GM18508 (cell line): ENCODE data around the gene EYA2.
"Not testable (repeated sequence)": the region's sequence is repeated elsewhere in the genome, so short reads cannot be mapped to it uniquely, and the experiment has no call there.

ENCODE experiments used
- ATAC-seq: cut with Tn5 transposase; IDR thresholded peaks from one replicate; pipeline ENCODE4 v1.9.1; 2021; ENCODE audit warnings: moderate number of reproducible peaks; ENCODE audit not compliant: insufficient read depth, unreplicated experiment

Gene EYA2

DNA sequence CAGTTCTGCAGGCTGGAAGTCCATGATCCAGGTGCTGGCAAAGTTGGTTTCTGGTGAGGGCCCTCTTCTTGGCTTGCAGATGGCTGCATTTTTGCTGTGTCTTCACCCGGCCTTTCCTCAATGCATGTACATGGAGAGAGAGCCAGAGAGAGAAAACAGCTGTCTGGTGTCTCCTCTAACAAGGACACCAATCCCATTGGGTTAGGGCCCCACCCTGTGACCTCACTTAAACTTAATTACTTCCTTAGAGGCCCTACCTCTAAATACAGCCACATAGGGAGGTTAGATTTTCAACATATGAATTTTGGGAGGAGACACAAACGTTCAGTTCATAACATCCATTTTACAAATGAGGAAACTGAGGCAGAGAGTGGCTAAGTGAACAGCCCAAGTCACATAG lies 259.4 kb downstream of the EYA2 start:
- ATAC-seq: no peak

DNA sequence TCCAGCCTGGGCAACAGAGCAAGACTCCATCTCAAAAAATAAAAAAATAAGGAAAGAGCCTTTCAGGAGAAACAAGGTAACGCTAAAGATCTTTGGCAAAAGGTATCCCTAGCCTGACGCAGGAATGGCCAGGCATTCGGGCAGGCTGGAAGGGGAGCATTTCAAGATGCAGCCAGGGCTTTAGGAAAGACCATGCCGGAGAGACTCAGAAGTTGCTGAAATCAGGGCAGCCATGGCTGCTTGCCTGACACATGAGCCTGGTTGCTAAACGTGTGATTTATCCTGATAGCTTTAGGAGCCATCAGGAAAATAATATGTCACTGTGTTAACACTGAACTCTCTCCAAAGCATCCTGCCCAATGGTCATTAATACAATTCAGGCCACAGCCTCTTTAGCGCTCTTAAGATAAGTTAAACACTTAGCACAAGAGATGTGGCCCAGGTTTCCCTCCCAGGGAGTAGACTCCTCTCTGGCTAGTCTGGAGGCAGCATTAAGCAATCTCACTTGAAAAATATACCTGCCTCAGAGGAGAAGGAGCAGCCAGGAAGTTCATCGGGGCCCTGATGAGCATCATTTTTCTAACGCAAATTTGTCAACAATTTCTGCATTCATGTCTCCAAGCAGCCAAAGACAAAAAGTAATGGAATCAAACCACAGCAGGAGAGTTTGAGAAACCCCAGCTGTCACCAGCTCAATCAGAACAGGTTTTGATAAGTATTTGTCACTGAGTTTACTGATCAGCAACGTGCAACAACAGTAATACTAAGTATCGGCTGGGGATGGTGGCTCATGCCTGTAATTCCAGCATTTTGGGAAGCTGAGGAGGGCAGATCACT lies 261.9 kb downstream of the EYA2 start:
- ATAC-seq: no peak

DNA sequence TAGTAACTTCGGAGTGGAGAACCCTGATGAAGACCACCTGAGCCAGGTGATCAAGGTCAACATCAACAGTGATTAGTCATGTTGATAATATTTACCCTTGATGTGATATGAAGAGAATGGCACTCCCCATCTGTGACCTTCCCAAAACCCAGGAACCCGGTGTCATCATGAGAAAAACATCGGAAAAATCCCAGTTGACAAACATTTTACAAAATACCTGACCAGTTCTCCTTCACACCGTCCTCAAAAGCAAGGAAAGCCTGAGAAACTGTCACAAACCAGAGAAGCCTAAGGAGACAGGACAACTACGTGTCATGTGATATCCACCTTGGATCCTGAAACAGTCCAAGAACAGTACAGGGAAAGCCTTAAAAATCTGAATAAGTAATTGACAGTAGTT lies 264.5 kb downstream of the EYA2 start:
- ATAC-seq: no peak

DNA sequence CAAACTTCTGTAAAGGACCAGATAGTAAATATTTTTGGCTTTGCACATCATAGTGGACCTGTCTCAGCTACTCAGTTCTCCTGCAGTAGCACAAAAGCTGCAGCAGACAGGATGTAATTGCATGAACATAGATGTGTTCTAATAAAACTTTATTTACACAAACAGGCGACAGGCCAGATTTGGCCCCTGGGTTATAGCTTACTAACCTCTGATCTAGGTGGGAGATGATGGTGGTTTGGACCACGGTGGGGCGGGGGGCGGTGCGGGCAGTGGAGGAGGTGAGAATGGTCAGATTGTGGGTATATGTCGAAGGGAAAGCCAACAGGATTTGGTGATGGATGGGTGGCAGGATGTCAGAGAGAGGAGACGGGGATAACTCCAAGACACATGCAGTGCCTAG lies 265.6 kb downstream of the EYA2 start:
- ATAC-seq: no peak

DNA sequence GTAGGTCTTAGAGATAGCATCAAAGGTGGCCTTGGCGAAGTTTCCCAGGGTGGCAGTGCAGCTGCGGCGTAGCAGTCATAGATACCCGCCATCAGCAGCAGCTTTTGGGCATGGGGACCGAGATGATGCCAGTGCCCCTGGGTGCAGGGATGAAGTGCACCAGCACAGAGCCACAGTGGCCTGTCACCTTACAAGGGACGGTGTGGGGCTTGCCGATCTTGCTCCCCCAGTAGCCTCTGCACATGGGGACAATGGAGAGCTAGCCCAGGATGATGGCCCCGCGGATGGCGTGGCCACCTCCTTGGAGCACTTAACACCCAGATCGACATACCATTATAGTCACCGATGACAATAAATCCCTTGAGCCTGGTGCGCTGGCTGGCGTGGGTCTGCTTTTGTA lies 266.3 kb downstream of the EYA2 start:
- ATAC-seq: no peak

DNA sequence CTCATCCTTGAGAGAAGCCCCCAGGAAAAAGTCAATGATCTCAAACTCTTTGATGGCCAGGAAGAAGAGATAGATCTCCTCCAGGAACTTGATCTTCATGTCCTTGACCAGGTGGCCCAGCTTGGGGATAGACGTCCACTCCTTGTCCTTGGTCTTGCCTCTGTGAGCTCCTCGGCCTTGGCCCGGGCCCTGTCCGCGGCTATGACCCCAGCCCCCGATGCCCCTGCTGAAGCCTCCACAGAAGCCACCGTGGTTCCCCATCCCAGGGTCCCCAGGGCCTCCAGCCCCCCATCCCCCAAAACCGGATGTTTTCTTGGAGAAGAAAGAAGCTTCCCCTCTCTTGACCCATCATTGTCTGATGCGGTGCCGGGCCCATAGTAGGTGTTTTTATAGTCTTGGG lies 266.8 kb downstream of the EYA2 start:
- ATAC-seq: no peak

DNA sequence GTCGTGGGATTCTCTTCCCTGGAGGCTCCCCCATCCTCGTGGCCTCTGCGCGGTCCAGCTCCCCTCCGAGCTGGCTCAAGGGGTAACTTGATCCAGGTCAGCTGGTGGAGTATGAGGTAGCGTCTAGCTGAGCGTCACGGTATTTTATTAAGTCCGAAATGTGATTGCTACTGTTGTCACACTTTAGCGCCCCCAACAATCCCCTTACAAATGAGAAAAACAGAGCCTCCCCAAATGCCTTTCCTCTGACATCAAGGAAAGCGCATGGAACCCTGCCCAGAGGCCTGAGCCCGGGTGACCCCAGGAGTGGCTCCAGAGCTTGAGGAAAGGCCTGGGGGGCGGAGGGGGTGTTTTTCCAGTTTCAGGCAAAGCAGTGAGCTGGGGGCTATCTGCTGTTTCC lies 269.5 kb downstream of the EYA2 start:
- no peak for ATAC-seq

DNA sequence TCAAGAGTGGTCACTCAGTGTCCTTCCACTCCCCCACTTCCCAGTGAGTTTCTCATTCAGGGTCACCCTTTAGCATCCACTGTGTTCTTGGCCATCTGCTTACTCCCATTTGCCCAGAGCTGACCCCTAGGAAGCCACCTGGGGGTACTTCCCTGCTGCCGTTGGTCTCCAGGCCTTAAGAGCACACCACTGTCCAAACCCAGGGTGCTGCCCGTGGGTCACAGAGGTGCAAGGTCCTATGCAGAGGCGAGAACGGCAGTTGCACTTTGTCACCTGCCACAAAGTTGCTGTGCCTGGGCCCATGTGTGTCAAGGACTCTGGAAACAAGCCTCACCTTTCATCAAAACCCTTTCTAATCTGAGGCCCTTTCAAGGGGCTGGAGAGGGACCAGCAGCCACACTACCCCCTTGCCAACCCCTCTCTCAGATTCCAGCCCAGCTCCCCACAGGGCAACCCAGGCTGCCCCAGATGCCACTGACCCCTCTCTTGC lies 270.8 kb downstream of the EYA2 start:
- no peak for ATAC-seq

DNA sequence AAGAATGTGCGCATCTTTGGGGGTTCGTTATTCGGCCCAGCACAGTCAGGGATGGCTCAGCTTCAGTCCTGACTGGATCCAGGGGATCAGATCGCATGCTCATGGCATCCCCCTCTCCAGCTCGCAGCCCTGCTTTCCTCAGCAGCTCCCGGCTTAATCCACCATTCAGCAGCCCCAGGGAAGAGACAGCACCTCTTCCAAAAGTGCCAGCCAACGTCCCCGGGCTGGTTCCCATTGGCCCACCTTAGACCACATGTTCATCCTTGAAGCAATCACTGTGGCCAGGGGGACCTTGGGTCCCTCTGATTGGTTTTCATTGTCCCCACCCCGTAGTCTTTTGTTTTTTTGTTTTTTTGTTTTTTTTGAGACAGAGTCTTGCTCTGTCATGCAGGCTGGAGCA lies 273.2 kb downstream of the EYA2 start:
- ATAC-seq: no peak

DNA sequence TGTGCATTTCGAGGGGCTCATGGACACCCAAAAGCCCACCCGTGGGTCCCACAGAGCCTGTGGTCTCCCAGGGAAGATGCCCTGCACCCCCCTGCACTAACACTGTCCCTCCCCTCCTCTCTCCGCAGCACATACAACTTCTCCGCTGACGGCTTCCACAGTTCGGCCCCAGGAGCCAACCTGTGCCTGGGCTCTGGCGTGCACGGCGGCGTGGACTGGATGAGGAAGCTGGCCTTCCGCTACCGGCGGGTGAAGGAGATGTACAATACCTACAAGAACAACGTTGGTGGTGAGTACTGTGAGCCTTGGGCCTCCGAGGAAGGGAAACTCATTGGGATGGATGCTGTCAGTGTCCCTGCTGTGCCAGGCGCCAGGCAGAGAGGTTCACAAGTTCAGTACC lies 277.9 kb downstream of the EYA2 start:
- no peak for ATAC-seq

DNA sequence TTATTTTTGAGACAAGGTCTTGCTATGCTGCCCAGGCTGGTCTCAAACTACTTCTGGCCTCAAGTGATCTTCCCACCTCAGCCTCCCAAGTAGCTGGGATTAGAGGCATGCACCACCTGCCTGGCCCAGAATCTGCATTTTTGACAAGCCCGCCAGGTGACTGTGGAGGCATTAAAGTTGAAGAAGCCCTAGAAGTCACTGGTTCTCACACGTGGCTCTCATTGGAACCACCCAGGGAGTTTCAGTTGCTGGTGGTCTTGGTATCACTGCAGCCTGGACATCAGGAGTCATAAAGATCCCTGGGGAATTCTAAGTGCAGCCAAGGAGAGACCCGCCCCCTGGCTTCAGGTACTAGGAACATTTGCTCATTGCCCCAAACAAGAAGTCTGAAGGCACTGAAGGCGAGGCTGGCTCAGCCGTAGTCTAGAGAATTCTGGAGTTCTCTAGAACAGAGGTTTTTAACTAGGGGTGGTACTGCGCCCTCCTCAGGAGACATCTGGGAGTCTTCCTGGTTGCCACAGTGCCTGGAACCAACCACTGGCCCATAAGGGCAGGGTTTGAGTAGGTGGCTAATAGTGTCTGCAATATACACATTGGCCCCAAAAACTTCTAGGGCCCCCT lies 279.1 kb downstream of the EYA2 start:
- ATAC-seq: no peak

DNA sequence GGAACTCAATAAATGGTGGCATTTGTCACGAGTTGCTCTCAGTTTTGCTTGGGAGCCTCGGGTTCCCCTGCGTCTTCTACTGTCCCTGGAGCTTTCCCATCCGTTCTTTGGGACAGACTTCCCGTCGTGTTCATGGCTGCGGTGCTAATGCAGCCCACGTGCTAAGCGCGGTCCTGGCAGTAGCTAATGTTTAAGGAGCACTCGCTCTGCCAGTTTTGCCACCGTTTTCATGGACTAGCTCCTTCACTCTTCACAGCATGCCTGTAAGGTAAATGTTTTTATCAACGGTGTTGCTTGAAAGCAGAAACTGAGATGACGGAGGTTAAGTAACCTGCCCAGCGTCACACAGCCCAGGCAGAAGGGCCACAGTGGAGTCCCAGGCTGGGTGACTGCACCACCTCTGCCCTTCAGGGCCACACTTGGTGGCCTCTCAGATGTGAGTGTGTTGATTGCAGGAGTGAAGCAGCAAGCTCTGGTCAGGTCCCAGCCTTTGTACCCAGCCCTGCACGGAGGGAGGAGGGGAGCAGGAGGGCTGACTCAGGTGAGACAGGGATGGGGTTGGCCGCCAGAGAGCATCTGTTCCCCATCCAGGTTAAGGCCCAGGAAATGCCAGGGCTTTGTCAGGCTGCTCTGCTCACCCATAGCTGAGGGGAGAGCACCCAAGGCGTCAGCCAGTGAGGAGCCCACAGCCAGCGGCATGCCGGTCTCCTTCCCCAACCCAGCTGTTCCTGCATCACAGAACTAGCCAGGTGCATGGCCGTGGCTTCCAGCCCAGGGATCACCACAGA lies 280.0 kb downstream of the EYA2 start:
- ATAC-seq: no peak

DNA sequence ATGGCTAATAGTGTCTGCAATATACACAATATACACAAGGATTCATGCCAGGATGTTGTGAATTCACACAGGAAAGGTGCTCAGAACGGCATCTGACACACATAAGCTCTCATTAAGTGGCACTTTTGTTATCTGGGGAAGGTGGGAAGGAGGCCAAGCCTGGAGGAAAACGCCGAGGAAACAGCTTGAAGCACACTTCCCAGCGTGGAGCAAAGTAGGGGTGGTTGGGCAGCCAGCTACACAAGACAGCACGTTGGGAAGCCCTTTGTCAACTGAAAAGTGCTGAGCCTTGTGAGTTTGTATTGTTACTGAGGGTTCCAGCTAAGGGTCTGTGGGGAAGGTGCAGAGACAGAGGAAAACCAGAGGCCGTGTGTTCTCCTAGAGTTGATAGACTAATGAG lies 280.9 kb downstream of the EYA2 start:
- no peak for ATAC-seq

DNA sequence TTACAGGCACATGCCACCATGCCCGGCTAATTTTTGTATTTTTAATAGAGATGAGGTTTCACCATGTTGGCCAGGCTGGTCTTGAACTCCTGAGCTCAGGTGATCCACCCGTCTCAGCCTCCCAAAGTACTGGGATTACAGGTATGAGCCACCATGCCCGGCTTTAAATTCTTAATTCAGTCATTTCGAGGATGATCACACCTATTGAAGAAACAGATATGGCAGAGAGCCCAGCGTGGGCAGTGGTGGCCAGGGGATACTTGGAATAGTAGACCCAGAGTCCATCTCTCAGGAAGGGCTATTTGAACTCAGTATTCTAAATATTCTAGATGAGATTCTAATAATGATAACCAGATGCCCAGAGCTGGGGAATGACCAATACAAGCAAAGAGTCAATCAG lies 281.6 kb downstream of the EYA2 start:
- not testable (repeated sequence) for ATAC-seq

DNA sequence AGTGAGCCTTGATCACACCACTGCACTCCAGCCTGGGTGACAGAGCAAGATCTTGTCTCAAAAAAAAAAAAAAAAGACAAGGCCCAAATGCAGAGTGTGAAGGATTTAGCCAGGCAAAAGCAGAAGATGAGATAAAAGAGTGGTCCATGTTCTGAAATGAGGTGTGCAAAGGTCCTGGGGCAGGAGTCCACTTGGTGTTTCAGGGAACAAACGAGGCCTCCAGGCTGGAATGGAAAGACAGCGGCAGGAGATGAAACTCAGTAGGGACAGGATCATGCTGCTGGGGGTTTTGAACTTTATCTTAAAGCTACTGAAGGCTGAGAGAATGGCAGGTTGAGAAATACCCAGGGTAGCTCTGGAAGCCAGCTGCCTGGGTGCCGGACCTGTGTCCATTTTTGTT lies 283.6 kb downstream of the EYA2 start:
- no peak for ATAC-seq

DNA sequence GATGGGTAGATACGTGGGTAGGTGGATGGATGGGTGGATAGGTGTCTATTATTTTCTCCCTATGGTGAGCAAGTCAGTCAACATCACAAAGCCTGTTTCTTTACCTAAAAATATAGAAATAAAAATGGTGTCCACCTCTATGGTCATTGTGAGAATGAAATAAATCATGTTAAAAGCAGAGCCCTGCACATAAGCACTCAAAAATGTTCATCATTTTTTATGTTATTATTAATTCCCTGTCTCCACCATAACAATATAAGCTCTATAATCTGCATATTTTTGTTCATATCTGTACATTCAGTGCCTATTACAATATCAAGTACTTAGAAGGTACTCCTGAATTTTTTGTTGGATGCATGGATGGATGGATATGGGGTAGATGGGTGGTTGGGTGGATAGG lies 284.2 kb downstream of the EYA2 start:
- ATAC-seq: no peak

DNA sequence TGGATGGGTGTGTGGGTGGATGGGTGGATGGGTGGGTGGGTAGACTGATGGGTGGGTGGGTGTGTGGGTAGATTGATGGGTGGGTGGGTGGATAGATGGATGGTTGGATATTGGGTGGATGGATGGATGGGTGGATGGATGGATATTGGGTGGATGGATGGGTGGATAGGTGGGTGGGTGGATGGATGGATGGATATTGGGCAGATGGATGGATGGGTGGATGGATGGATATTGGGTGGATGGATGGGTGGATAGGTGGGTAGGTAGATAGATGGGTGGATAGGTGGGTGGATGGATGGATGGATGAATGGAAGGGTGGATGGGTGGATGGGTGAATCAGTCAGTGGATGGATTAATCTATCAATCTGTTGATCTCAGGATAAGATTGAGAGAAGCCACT lies 284.6 kb downstream of the EYA2 start:
- no peak for ATAC-seq

DNA sequence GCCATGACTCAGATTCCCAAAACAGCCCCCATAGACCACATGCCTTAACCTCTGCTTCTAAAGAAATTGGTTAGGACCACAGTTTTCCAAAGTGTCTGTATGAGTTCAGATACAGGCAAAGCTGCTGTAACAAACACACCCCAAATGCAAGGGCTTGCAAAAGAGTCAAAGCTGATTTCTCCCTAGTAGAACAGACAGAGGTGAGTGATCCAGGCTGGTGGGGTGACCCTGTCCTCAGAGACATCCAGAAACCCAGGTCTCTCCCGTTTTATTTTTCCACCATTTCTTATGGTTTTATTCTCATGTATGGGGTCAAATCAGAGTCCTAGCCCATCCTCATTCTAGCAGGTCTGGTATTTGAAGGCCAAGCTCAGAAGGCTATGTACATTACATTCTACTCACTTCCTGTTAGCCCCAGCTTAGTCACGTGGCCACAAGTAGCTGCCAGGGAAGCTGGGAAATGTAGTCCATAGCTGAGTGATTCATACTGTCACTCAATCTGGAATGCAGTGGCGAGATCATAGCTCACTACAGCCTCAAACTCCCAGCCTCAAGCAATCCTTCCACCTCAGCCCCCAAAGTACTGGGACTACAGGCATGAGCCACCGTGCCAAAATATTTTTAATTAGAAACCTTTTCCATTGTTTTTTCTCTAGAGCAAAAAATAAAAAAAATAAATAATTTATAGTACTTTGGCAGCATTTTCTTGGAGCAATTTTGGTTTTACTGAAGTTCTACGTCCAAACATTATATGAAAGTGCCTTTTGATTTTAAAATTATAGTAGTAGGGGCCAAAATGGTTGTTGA lies 286.6 kb downstream of the EYA2 start:
- no peak for ATAC-seq

DNA sequence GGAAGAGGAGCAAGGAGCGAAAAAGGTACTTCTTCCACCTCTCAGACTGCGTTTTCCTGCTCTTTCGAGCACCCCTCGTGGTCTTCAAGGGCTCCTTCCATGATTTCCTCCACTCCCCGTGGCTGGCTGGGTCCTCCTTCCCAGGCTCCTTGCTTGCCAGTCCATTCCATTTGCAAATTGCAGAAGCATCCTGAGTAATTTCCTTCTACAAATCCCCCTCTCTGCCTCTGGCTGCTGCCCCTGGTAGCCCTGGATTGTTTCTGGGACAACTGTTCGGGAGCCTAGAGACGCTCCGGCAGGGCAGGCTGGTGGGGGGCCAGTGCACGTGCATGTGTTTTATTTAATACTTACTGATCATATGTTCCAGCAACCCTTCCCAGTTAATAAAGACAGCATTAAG lies 288.7 kb downstream of the EYA2 start:
- ATAC-seq: no peak

DNA sequence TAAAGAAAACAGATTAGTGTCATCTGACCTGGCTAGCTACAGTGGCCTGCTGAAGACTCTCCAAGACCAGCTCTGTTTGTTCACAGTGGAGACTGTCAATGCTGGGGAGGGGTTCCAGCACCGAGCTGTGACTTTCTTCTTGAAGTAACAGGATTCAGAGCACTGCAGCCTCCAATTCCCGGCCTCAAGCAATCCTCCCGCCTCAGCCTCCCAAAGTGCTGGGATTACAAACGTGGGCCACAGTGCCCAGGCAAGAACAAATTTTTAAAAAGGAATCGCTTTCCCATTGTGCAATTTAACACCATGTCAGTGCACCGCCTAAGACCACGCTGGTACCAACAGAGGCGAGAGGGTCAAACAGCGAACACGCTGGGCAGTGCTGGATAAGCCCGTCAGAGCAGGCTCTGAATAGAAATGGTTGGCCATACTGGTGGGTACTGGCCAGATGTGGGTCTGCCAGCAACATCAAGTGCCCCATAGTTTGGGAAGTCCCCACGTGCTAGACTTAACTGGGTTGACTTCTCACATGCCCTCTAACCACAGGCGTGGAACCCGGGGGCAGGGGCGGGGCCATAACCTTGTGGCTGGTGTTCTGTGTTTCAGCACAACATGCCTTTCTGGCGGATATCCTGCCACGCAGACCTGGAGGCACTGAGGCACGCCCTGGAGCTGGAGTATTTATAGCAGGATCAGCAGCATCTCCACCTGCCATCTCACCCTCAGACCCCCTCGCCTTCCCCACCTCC lies 293.0 kb downstream of the EYA2 start:
- no peak for ATAC-seq
